Right lung (tissue), 10 donors: ENCODE results near the gene RUNDC3A. TPM values are rescaled to one million over a fixed set of nuclear protein-coding genes. Genes with fewer than 3 reads are reported as not detected.

ENCODE experiments used
- DNase-seq, 2 donors: peaks; one replicate each; pipeline ENCODE4 v3.0.0-alpha.2; 2013
- long read RNA-seq, 8 donors: transcript quantifications; one replicate each; lab custom pipeline, GENCODE V29; 2026
- polyA plus RNA-seq, 5 donors: library from polyadenylated mRNA; unstranded; fragments of 120-200 nt; gene quantifications; one replicate each; pipeline versions ENCODE4 v1.2.1 to v1.2.3, GENCODE V29; 2013; ENCODE audit warnings: inconsistent platforms in 1 of 5, low replicate concordance in 1 of 5; ENCODE audit not compliant: insufficient read length in 5 of 5, insufficient read depth in 1 of 5

Gene RUNDC3A
- polyA plus RNA-seq, result 1 to 10 TPM; 1.6 to 4.3 (median 3.4) TPM
- long read RNA-seq, donor 1, result 0 reads
- long read RNA-seq, donor 2, partial matches to known transcripts, result 0 of 36 reads
- long read RNA-seq, donor 2, other reads (novel, unspliced or antisense), result 35 of 36 reads
- long read RNA-seq, donor 3, partial matches to known transcripts, result 0 of 1 reads
- long read RNA-seq, donor 3, other reads (novel, unspliced or antisense), result 0 of 1 reads
- long read RNA-seq, donor 4, result 0 reads
- long read RNA-seq, donor 5, result 0 reads
- long read RNA-seq, donor 6, result 0 reads
- long read RNA-seq, donor 7, result 0 reads
- long read RNA-seq, donor 8, partial matches to known transcripts, result 0 of 2 reads
- long read RNA-seq, donor 8, other reads (novel, unspliced or antisense), result 0 of 2 reads

DNA sequence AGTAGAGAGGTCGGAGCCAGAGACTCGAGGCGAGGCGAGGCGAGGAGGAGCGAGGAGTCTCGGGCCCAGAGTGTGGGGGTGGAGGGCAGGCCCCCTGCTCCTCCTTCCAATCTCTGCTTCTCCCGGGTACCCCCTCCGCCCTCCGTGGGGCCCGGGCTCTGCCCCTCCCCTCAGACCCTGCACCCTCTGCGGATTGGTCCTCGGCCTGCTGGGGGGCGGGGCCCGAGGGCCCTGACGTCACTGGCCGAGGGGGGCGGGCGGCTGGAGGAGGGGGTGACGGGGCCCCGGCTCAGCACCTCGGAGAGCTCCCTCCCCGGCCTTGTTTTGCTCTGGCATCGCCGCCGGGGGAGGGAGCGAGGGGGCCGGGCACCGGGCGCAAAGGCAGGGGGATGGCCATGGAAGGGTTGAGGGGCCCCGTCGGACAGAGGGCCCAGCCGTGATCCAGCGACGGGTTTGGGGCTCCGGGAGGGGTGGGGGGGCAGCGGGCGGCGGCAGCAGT lies at the start of gene RUNDC3A:
Gene RUNDC3A, plus strand, starts transcription at position 282 of the 499 bp plus-strand sequence. CDS start 232 bp downstream, outside the sequence.
- DNase-seq, result peak; percentile 91 to 92

DNA sequence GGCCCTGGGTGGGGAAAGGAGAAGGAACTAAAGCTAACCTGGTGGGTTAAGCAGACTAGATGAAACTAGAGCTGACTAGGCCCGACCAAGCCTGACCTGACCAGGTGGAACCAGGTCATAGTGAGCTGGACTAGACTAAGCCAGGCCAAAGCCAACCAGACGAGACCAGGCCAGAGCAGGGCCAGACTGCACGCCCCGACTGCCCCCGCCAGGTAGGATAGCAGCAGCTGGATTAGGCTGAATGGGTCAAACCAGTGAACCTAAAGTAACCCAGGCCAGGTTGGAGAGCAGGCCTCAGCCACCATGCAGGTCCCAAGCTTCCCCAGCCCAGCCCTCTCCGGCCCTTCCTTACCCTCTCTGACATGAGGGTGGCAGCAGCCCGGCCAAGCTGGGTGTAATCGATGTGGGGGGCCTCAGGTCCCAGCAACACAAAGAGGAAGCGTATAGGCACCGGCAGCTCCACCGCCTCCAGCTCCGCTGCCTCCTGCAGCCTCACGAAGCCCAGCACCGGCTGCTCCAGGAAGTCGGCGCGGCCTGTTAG lies 49.5 kb upstream of the RUNDC3A start:
- DNase-seq, result no peak

DNA sequence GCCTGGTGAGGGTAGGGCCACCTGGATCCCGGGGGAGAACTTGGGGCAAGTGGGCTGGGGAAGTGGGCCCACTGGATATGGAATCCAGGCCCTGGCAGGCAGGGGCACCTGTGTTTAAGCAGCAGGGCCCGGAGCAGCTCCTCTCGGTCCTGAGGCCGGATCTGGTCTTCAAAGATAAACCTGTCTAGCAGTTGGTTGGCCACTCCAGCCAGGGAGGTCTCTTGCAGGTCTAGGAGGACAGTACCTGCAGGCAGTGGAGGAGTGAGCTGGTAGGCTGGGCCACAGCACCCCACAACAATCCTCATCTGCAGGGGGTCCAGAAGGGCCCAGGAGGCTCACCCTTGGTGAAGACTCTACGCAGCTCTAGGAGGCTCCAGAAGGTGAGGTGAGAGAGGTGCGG lies 48.1 kb upstream of the RUNDC3A start:
- DNase-seq, result no peak

DNA sequence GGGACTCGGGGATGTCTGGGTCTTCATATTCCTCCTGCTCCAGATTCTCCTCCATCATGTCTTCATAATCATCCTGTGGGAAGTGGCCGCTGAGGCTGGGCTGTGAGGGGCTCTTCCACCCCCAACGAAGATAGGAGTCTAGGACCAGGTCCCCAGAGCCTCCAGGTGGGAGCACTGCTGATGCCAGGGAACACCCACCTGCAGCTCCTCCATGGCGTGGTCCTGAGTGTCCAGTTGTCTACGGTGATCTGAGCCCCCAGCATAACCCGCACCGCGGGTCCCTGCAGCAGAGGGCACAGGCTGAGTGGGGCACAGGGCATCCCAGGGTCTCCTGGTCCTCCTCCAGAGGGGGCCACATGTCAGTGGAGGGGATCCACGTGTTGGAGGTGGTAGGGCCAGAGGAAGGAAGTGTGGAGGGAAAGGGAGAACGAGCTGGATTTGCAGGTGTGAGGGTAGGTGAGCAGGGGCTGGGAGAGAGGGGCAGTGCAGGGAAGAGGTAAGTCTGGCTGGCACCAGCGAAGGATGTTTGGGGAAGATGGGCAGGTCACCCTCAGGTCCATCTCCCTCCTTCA lies 45.7 kb upstream of the RUNDC3A start:
- no peak for DNase-seq

DNA sequence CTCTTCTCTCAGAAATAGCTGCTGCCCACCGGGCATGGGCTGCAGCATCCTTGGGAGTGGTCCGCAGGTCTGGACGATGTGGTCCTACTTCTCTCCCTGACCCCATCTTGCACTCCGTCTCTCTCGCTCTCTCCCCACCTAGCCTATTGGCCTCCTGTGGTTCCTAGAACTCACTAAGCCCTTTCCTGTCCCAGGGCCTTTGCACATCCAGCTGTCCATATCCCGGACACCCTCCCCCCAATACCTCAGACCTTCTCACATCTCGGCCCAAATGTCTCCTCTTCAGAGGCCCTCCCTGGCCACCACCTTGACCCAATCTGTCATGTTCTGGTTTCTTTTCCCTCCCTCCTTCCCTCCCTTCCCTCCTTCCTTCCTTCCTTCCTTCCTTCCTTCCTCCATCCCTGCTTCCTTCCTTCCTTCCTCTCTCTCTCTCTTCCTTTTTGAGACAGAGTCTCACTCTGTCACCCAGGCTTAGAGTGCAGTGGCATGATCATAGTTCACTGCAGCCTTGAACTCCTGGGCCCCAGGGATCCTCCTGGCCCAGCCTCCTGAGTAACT lies 45.0 kb upstream of the RUNDC3A start:
- DNase-seq, result no peak

DNA sequence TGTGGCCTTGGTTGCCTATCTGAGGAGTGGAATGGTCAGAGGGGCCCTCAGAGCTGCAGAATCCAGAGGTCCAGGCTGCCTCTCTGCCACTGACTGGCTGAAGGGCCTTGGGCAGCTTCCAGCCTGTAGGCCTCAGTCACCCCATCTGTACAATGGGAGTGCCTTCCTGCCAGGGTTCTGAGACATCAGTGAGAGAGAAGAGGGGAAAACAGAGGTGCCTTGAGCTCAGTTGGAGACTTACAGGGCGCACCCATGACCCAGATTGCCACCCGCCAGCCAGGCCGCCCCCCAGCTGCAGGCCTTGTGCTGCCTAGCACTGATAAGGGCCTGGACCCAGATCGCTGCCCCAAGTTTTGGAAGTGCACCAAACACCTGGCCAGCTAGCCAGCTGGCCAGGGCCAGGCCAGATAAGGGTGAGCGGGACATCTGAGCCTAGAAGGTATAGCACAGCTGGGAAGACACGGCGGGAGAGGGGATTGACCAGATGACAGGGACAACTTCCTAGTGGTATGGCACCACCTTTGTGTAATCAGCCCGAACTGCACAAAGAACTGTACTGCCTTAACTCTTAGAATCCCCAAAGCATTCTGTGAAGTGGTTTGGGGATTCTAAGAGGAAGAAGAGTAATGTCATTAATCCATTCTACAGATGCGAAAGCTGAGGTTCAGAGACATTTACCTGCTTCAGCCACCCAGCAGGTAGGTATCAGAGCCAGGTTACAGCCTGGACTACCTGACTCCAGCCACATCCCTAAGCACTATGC lies 41.8 kb upstream of the RUNDC3A start:
- DNase-seq, result no peak

DNA sequence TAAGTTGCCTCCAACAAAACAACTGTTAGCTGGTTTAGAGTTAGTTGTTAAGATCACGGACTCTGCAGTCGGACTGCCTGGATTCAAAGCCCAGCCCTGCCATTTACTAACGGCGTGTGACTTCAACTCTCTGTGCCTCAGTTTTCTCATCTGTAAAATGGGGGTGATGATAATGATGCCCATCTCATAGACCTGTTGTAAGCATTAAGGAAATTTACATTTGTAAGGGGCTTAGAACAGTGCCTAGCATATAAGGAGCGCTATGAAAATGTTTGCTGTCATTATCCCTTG lies 41.3 kb upstream of the RUNDC3A start:
- no peak for DNase-seq

DNA sequence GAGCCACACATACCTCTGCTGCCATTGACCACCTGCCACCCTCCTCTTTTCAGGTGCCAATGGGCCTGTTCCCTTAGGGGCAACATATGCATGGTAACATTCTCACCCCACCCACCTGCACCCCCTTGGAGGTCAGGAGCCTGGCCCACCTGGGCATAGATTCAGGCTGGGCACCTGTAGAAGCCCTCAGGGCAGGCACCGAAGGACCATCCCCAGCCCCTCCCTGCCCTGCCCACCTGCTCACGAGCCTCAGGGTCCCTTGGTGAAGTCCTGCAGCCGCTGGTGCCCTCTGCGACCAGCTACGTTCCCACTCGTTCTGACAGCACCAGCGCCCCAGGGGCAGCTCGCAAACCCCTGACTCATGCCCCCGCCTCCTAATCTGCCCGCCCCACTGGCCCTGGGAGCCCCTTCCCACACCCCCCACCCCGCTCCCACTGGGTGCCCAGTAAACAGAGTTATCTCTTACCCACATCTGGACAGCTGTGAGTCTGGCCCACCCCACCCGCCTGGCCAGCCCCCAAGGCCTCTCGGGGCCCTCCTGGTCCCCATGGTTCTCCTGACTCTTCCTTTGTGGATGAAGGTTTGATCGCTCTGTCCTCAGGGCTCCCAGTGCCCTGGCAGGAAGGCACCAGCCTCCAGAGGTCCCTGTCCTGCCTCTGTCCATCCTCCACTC lies 40.4 kb upstream of the RUNDC3A start, which contains the start of gene SLC4A1:
Gene SLC4A1, minus strand, starts transcription at position 318 of the 673 bp plus-strand sequence. CDS start 5,269 bp downstream, outside the sequence.
- no peak for DNase-seq

DNA sequence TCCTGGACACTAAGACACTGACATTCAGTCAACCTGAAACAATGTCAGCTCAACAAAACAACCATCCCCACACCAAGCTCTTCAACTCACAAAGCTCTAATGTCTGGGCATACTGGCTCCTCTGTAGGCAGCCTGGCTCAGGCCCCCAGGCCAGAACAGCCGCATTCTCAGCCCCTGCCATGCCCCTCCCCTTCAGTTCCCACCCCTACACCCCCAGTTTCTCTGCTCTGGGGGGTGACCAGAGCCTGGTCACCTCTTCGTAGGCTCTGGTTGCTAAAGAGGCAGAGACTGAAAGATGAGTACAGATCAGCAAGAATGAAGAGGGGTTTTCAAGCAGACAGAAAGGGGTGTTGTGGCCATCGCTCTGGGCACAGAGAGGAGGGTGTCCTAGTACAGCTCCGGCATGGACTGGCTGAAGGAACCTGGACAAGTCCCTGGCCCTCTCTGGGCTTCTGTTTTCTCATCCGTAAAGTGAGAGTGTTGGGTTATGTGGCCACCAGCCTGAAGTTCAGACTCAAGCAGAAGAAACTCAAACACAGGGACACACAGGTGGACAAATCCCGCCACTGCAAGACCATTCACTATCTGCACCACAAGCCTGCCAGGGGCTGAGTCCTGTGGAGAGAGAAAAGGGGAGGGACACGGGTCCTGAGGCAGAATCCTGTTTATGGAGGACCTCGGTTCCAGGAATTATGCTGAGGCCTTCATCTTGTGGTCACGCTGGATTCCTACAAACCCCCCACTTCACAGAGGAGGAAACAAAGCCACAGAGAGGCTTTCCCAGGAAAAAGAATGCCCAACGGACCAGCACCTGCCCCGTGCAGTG lies 39.5 kb upstream of the RUNDC3A start:
- DNase-seq, result no peak

DNA sequence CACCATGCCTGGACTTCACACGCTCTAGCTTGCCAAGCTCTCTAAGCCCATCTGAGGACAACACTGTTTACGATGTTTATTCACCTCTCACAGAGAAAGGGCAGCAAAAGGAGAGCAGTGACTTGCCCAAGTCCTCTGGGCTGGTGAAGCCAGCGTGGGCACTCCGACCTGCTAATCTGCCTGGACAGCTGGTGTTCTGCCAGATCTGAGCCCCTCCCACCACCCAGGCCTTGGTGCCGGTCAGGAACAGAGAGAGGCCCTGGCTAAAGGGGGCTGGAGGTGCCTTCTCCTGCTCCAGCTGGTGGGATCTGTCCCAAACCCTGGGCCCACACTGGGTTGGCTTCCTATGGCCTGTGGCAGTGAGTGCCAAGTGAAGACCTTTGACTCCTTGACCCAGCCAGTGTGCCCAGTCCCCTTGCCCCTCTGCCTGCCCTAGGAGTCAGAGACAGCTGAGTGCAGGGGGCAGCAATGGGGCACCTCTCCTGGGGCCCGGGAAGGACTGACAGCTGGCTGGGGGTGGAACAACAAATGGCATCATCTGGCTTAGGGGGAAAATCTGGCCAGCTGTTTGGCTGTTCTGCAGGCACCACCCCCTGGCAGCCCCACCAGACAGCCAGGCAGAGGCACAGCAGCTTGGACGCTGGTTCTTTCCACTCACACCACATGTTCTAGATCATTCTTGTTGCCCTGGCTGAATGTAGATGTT lies 38.7 kb upstream of the RUNDC3A start:
- DNase-seq, result no peak

DNA sequence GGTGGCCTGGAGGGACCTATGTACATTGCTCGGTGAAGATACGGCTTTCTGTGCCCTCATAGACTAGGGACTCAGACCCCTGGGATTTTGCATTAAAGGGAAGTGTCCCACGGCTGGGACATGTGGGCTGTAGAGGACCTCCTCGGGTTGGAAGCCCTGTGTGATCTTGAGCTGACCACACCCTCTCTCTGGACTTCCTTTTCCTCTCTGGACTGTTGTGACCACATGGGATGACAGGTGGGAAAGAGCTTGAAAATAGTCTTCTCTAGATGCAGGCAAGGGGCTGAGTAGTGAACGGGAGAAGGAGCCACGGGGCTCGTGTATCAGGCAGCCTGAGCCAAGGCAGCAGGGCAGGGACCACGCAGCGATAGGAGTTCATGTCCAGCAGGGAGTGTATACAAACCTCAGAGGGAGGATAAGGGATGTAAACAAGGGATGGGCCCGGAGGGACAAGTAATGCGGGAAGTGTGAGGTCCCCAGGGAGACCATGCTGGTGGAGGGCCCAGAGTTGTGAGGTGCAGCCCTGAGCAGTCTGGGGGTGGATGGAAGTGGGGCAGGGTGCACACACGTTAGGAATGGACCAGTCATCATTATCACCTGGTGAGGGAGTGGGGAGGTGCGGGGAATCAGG lies 36.0 kb upstream of the RUNDC3A start:
- DNase-seq, result no peak

DNA sequence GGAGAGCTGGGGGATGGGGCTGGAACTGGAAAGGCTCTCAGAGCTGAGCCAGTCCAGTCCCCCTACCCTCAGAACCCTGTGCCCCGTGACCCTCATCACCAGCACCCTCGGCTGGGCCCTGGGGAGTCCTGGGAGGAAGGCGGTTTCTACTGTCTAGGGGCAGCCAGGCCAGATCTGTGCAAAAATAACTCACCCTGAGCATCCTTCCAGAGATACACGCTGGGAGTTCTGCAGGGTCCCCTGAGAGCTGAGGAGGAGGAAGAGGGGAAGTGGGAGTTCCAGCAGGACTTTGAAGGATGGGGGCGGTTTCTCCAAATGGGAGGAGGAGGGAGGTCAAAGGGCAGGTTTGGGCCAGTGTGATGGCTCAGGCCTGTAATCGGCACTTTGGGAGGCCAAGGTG lies 35.4 kb upstream of the RUNDC3A start:
- no peak for DNase-seq

DNA sequence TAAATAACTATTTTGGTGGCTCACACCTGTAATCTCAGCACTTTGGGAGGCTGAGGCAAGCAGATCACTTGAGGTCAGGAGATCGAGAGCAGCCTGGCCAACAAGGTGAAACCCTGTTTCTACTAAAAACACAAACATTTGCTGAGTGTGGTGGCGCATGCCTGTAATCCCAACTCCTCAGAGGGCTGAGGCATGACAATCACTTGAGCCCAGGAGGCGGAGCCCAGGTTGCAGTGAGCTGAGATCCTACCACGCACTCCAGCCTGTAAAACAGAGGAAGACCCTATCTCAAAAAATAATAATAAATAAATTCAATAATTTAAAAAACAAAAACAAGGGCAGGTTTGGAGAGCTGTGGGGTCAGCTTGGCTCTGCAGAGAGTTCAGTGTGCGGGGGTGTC lies 34.8 kb upstream of the RUNDC3A start:
- no peak for DNase-seq

DNA sequence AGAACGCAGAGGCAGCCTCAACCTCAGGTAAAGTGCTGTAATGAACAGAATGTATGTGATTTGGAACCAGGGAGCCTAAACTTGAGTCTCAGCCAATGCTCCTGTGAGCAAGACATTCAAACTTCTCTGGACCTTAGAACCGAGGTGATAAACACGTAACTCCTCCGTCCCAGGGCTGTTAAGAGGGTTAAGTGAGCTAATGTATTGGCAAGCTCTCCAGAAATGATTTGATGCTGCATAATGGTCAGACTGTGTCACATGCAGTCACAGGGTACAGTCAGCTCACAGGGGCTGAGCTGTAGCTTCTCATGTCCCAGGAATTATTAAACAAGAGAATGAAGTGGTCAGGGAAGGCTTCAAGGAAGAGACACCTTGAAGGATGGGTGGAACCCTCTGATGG lies 30.4 kb upstream of the RUNDC3A start:
- no peak for DNase-seq

DNA sequence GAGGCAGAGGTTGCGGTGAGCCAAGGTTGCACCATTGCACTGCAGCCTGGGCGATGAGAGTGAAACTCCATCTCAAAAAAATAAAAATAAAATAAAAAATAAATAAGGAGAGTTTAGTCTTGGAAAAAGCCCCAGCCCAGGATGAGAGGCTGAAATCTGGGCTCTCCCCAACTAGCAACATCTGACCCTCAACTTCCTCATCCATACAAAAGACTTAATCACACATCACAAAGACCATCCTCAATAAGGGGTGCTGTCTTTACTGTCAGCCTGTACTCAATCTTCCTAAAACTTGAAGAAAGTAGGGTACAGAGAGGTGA lies 29.1 kb upstream of the RUNDC3A start:
- DNase-seq, result no peak

DNA sequence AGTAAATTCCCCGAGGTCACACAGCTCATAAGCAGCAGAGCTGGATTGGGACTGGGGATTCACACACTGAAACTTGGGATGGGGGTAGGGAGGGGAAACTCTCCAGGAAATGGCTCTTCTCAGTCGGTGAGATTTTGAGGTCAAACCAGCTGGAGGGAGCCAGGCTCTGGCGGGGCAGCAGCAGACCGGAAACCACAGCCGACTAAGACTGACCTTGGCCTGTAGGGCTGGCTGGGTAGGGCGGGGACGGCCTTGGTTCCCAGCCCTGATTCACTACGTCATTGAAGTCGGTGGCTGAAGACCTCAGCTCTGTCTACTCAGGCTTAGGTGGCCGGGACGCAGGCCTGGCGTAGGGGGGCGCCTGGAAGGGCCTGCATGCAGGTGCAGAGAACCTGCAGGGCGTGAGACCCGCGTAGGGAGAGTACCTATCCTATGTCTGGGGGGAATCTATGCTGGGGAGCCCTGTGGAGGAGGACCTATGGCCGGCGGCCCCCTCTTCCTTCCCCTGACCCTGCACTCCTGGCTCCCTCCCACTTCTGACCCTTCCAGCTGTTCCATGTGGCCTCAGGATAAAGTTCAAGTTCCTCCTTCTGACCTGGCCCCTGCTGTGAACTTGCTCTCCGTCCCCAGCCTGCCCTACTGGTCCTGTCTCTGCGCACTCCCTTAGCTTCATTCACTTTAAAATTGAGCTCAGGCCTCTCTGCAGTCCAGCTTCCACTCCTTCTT lies 28.6 kb upstream of the RUNDC3A start:
- peak; percentile 33 to 39 for DNase-seq

DNA sequence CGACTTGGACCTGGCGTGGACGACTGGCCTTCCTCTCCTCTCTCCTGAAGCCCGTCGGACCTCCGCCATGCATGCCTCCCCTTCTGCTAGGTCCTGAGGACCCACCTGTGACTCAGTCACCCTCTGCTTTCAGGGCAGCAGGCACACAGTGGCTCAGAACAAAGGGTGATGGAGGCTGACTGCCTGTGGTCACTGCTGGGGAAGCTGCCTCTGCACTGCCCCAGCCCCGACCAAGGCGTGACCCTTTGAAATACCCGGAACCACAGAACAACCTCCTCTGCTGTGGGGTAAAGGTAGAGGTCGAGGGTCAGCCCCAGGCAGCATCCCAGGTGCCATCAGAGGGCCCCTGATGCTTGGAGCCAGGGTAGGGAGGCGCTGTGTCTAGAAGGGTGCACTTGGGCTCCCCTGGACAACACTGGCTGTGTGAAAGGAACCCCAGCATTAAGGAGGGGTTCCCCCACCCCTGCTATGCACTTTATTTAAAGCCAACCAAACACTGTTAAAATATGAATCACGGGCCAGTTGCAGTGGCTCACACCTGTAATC lies 27.9 kb upstream of the RUNDC3A start:
- no peak for DNase-seq

DNA sequence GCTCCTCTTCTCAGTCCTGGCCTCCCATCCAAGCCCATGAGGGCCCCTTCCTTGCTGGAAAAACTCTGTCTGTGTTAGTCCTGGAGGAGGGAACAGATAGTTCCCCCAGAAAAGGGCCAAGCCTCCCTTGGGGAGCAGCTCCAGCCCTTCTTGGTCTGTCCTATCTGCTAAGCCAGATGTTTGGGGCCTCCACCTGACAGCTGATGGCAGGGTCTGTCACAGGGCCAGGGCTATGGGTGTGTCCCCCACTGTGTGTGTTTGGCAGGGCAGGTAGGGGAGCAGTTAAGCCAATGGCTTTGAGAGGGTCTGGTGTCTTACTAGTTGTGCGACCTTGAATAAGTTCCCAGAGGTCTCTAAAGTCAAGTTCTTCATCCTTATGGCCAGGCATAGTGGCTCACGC lies 26.8 kb upstream of the RUNDC3A start:
- no peak for DNase-seq

DNA sequence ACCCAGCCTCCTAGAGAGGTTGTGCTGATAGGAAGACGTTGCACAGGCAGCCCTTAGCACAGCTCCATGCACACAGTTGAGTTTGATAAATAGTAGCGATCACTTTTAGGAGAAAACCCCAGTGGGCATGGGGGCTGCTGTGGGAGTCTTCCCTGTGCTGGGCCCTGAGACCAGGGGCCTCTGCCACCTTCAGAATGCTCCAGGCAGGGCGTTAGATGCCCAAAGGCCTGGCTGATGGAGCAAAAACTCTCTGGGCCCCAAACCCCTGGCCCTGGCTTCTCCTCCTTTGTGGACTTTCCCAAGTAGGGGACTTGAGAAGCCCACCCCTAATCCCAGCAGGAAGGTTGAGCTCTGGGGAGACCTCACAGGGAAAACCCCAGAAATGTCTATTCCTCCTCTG lies 26.1 kb upstream of the RUNDC3A start:
- DNase-seq, result no peak
